Measurements from ENCODE around the gene SPIRE2. TPM values are rescaled to one million over a fixed set of nuclear protein-coding genes. Genes with fewer than 3 reads are reported as not detected.
"Not testable (repeated sequence)": the region's sequence is repeated elsewhere in the genome, so short reads cannot be mapped to it uniquely, and the experiment has no call there.

Gene SPIRE2
- total RNA-seq, 1 donor from 2014 or later, result 24.2 TPM

- Mint-ChIP-seq H3K4me1 (ENCODE audit: low read depth) (no peaks in the 10 kb centered on the region), H3K27me3 (no peaks in the 10 kb centered on the region), H3K36me3 (ENCODE audit: insufficient read depth) (peaks cover 18% of the 10 kb centered on the region), H3K4me3 (ENCODE audit: low read depth) (no peak overlapping the region), H3K9me3 (ENCODE audit: low read depth) (no peaks in the 10 kb centered on the region), H3K27ac (peak overlapping the region; percentile 45)
- TF ChIP-seq, protein P1, sequence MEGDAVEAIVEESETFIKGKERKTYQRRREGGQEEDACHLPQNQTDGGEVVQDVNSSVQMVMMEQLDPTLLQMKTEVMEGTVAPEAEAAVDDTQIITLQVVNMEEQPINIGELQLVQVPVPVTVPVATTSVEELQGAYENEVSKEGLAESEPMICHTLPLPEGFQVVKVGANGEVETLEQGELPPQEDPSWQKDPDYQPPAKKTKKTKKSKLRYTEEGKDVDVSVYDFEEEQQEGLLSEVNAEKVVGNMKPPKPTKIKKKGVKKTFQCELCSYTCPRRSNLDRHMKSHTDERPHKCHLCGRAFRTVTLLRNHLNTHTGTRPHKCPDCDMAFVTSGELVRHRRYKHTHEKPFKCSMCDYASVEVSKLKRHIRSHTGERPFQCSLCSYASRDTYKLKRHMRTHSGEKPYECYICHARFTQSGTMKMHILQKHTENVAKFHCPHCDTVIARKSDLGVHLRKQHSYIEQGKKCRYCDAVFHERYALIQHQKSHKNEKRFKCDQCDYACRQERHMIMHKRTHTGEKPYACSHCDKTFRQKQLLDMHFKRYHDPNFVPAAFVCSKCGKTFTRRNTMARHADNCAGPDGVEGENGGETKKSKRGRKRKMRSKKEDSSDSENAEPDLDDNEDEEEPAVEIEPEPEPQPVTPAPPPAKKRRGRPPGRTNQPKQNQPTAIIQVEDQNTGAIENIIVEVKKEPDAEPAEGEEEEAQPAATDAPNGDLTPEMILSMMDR (IDR thresholded peaks at IDR 0.05; ENCODE audit: unreplicated experiment), result no peak
- DNase-seq (ENCODE audit: low spot score, unreplicated experiment), result no peak
Observed at GRCh38 chr16:89910717-89911354, 82.6 kb downstream of the SPIRE2 start.

DNA sequence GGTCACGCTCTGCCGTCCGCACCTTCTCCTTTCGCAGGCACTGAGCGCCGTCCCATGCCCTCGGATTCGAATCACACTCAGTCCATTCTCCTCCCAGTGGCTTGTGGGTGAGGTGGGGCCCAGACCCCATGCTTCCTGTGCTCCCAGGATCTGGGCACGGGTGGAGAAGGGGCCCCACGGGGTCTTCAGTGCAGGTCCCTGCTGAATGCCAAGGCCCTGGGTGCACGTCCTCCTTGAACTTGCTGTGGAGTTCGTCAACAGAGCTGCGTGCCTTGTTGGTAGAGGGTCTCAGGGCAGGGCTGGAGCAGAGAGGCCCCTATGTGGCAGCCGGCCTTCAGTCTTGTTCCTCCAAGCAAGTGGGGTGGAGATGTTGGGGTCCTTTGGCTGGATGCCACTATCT lies 83.1 kb downstream of the SPIRE2 start:
- Mint-ChIP-seq H3K4me1 (ENCODE audit: low read depth) (no peaks in the 10 kb centered on the region), H3K4me3 (ENCODE audit: low read depth) (no peak overlapping the region), H3K9me3 (ENCODE audit: low read depth) (no peaks in the 10 kb centered on the region), H3K27ac (no peak overlapping the region), H3K27me3 (no peaks in the 10 kb centered on the region), H3K36me3 (ENCODE audit: insufficient read depth) (peaks cover 13% of the 10 kb centered on the region)
- TF ChIP-seq, protein P1 (IDR thresholded peaks at IDR 0.05; ENCODE audit: unreplicated experiment), result no peak
- DNase-seq (ENCODE audit: low spot score, unreplicated experiment), result no peak

- H3K4me1 Mint-ChIP-seq (ENCODE audit: low read depth), result no peaks in the 10 kb centered on the region
- peaks cover 6% of the 10 kb centered on the region for H3K36me3 Mint-ChIP-seq (ENCODE audit: insufficient read depth)
- H3K9me3 Mint-ChIP-seq (ENCODE audit: low read depth), result no peaks in the 10 kb centered on the region
- DNase-seq (ENCODE audit: low spot score, unreplicated experiment), result no peak
- TF ChIP-seq, protein P1 (IDR thresholded peaks at IDR 0.05; ENCODE audit: unreplicated experiment), result no peak
- H3K4me3 Mint-ChIP-seq (ENCODE audit: low read depth), result no peak overlapping the region
- H3K27me3 Mint-ChIP-seq, result no peaks in the 10 kb centered on the region
- no peak overlapping the region for H3K27ac Mint-ChIP-seq
Observed at GRCh38 chr16:89912143-89912542, 83.9 kb downstream of the SPIRE2 start.

- Mint-ChIP-seq H3K36me3 (ENCODE audit: insufficient read depth) (peaks cover 6% of the 10 kb centered on the region), H3K4me1 (ENCODE audit: low read depth) (peaks cover 1% of the 10 kb centered on the region), H3K9me3 (ENCODE audit: low read depth) (no peaks in the 10 kb centered on the region), H3K27me3 (no peaks in the 10 kb centered on the region), H3K4me3 (ENCODE audit: low read depth) (no peak overlapping the region), H3K27ac (no peak overlapping the region)
- TF ChIP-seq, protein P1 (IDR thresholded peaks at IDR 0.05; ENCODE audit: unreplicated experiment), result no peak
- DNase-seq (ENCODE audit: low spot score, unreplicated experiment), result no peak
Observed at GRCh38 chr16:89912627-89913026, 84.4 kb downstream of the SPIRE2 start.

DNA sequence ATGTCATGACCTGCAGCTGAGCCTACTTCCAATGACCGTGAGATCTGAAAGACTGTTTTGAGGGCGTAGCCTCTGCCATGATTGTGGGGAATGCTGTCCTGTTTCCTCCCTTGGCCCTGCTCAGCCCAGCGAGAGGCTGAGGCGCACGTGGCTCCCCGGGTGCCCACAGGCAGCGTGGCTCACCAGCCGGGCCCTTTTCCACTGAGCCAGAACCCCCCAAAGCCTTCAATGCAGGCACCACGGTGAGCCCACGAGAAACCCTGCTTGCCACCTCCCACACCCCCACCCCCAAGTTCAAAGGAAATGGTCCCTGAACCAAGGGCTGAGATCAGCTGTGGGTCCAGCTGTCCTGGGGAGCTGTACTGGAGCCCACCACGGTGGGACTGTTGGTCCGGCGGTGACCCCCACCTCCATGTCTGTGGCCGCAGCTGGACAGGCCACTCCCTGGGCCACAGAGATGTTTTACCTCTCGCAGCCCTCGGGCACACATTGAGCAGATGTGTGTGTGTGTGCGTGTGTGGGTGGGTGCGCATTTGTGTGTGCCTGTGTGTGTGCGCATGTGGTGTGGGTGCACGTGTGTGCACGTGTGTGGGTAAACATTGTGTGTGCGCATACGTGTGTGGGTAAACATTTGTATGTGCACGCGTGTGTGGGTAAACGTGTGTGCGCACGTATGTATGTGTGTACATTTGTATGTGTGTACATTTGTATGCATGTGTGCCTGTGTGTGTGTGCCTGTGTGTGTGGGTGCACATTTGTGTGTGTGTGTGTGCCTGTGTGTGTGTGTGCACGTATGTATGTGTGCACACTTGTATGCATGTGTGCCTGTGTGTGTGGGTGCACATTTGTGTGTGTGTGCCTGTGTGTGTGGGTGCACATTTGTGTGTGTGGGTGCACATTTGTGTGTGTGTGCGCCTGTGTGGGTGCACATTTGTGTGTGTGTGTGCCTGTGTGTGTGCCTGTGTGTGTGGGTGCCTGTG lies 85.4 kb downstream of the SPIRE2 start:
- no peak overlapping the region for H3K4me3 Mint-ChIP-seq (ENCODE audit: low read depth)
- H3K27ac Mint-ChIP-seq, result no peak overlapping the region
- H3K27me3 Mint-ChIP-seq, result peaks cover 2% of the 10 kb centered on the region
- peaks cover 6% of the 10 kb centered on the region for H3K36me3 Mint-ChIP-seq (ENCODE audit: insufficient read depth)
- DNase-seq (ENCODE audit: low spot score, unreplicated experiment), result no peak
- H3K9me3 Mint-ChIP-seq (ENCODE audit: low read depth), result no peaks in the 10 kb centered on the region
- TF ChIP-seq, protein P1 (IDR thresholded peaks at IDR 0.05; ENCODE audit: unreplicated experiment), result no peak
- peaks cover 4% of the 10 kb centered on the region for H3K4me1 Mint-ChIP-seq (ENCODE audit: low read depth)

- H3K4me3 Mint-ChIP-seq (ENCODE audit: low read depth); H3K9me3 Mint-ChIP-seq (ENCODE audit: low read depth); H3K27ac Mint-ChIP-seq; H3K4me1 Mint-ChIP-seq (ENCODE audit: low read depth); H3K27me3 Mint-ChIP-seq; H3K36me3 Mint-ChIP-seq (ENCODE audit: insufficient read depth); DNase-seq (ENCODE audit: low spot score, unreplicated experiment): not testable (repeated sequence)
Observed at GRCh38 chr16:89914642-89915285, 86.5 kb downstream of the SPIRE2 start.
